ENCODE measurements around the gene MAP3K2.

- no peak for TF ChIP-seq POLR2A (IDR thresholded peaks at IDR 0.05)
- TF ChIP-seq CTCF (IDR thresholded peaks at IDR 0.05) = no peak
Observed at GRCh38 chr2:127408807-127409099, 21.0 kb upstream of the MAP3K2 start.
